KG1 (cell line): ENCODE results near the gene FAM111A.

Source experiments
- DNase-seq: peaks from one replicate; lab custom pipeline; 2025; lab: John Stamatoyannopoulos, UW

FAM111A gene

GRCh38 chr11:59179121-59179520, 36.5 kb downstream of the FAM111A start:
- no peak for DNase-seq

- no peak for DNase-seq
These were observed 37.6 kb downstream of the FAM111A start for GRCh38 chr11:59180168-59180776.

GRCh38 chr11:59180907-59181306, 38.3 kb downstream of the FAM111A start:
- no peak for DNase-seq

- DNase-seq = no peak
These were observed 39.2 kb downstream of the FAM111A start for GRCh38 chr11:59181746-59182456.

- no peak for DNase-seq
These were observed 39.9 kb downstream of the FAM111A start for GRCh38 chr11:59182457-59183151.

- DNase-seq = no peak
These were observed 41.1 kb downstream of the FAM111A start for GRCh38 chr11:59183771-59184170.

GRCh38 chr11:59184691-59185339, 42.2 kb downstream of the FAM111A start:
- no peak for DNase-seq

GRCh38 chr11:59185386-59185945, 42.8 kb downstream of the FAM111A start:
- no peak for DNase-seq

- DNase-seq = no peak
These were observed 43.5 kb downstream of the FAM111A start for GRCh38 chr11:59186130-59186594.

- no peak for DNase-seq
These were observed 44.4 kb downstream of the FAM111A start for GRCh38 chr11:59187035-59187434.

GRCh38 chr11:59187587-59187986, 44.9 kb downstream of the FAM111A start:
- no peak for DNase-seq

GRCh38 chr11:59188954-59189353, 46.3 kb downstream of the FAM111A start:
- no peak for DNase-seq

GRCh38 chr11:59189986-59190385, 47.3 kb downstream of the FAM111A start:
- DNase-seq = no peak

- no peak for DNase-seq
These were observed 48.4 kb downstream of the FAM111A start for GRCh38 chr11:59191095-59191494.

GRCh38 chr11:59191890-59192289, 49.2 kb downstream of the FAM111A start:
- no peak for DNase-seq

- DNase-seq = no peak
These were observed 49.9 kb downstream of the FAM111A start for GRCh38 chr11:59192446-59193020.

- DNase-seq = no peak
These were observed 51.0 kb downstream of the FAM111A start for GRCh38 chr11:59193587-59194130.

- no peak for DNase-seq
These were observed 52.9 kb downstream of the FAM111A start for GRCh38 chr11:59195586-59195985.

GRCh38 chr11:59196777-59197176, 54.1 kb downstream of the FAM111A start:
- DNase-seq = no peak

GRCh38 chr11:59197991-59198390, 55.3 kb downstream of the FAM111A start:
- no peak for DNase-seq

- no peak for DNase-seq
These were observed 56.1 kb downstream of the FAM111A start for GRCh38 chr11:59198726-59199125.
